Subcutaneous adipose tissue (tissue), 4 donors: ENCODE data around the gene UGT1A10. TPM values are rescaled to one million over a fixed set of nuclear protein-coding genes. Genes with fewer than 3 reads are reported as not detected.

Source experiments
- total RNA-seq, 4 donors: library from RNA; depleted of rRNA; stranded (reverse); fragments of >200 nt; gene quantifications; one replicate each; pipeline ENCODE4 v1.1.0, GENCODE V29; 2016
- TF ChIP-seq, protein P1 (sequence below): fragments of 450-650 bp; IDR thresholded peaks from one replicate; pipeline ENCODE4 v1.5.1; 2016; ENCODE audit warnings: low read depth, mild to moderate bottlenecking, control low read depth, antibody characterized with exemption, moderate library complexity

Gene UGT1A10
- total RNA-seq, 4 donors from 2014 or later: not detected

DNA sequence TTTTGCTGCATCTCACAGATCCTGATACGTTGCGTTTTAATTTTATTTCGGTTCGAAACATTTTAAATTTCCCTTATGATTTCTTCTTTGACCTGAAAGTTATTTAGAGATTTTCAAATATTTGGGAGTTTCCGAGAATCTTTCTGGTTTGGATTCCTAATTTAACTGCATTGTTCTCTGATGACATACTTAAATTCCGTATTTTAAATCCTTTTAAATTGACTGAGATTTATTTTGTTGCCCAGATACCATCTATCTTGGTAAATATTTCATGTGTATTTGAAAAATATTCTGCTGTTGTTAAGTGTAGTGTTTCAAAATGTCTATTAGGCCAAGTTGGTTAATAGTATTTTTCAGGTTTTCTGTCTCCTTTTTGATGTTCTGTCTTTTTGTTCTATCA, 179.6 kb downstream of the UGT1A10 start:
- TF ChIP-seq, protein P1, sequence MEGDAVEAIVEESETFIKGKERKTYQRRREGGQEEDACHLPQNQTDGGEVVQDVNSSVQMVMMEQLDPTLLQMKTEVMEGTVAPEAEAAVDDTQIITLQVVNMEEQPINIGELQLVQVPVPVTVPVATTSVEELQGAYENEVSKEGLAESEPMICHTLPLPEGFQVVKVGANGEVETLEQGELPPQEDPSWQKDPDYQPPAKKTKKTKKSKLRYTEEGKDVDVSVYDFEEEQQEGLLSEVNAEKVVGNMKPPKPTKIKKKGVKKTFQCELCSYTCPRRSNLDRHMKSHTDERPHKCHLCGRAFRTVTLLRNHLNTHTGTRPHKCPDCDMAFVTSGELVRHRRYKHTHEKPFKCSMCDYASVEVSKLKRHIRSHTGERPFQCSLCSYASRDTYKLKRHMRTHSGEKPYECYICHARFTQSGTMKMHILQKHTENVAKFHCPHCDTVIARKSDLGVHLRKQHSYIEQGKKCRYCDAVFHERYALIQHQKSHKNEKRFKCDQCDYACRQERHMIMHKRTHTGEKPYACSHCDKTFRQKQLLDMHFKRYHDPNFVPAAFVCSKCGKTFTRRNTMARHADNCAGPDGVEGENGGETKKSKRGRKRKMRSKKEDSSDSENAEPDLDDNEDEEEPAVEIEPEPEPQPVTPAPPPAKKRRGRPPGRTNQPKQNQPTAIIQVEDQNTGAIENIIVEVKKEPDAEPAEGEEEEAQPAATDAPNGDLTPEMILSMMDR: no peak

DNA sequence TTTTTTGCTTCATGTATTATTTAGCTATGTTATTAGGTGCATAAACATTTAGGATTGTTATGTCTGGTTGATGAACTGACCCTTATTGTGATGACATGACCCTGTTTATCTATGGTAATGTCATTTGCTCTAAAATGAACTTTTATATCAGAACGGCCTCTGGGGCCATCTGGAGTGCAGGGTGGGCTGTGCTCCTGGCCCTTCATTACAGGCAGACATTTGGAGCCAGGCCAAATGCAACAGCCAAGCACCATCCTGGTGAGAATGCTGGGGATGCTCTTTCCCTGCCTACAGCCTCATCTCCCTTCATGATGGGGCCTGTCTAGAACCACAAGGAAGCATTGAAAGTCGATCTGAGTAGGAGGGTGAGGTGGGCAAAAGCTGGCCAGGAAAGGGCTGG, 180.1 kb downstream of the UGT1A10 start:
- TF ChIP-seq, protein P1: no peak

DNA sequence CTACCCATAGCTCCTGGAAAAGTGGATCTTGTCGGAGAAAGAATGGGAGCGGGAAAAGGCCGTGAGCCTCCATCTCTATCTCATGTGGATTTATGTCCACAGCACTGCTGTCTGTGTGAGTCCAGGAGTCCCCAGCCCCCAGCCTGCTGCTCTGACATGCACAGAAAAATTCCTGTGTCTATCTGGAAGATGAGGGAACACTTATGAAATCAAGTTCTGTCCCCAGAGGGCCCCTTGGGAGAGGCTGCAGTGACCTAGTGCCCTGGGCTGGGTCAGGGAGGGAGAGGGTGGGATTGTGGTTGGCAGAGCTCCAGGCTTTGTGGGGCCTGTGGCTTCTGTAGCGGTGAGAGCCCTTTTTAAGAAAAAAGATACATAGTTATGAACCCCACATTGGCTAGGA, 180.5 kb downstream of the UGT1A10 start:
- TF ChIP-seq, protein P1: no peak

DNA sequence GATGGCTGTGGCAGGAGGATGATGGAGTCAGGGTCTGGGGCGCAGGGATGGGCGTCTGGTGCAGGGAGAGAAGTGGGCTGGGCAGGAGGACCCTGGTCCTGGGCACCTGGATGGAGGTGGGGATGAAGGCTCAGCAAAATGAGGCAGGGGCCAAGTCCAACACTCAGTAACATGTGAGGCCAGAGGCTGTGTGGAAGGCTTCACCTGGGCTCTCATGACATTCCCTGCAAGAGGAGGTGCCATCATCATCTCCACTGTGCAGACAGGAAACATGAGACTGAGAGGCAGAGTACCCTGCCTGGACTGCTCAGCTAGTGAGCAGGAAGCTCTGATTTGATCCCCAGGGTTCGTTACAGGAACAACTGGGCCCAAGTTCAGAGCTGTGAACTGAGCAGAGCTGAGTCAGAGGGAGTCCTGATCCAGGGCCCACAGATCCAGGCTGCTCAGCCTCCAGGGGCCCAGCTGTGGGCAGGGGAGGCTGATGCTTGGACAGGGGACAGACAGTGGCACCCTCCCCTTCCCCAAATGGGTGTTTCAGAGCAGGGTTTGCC, 181.2 kb downstream of the UGT1A10 start:
- TF ChIP-seq, protein P1: no peak

DNA sequence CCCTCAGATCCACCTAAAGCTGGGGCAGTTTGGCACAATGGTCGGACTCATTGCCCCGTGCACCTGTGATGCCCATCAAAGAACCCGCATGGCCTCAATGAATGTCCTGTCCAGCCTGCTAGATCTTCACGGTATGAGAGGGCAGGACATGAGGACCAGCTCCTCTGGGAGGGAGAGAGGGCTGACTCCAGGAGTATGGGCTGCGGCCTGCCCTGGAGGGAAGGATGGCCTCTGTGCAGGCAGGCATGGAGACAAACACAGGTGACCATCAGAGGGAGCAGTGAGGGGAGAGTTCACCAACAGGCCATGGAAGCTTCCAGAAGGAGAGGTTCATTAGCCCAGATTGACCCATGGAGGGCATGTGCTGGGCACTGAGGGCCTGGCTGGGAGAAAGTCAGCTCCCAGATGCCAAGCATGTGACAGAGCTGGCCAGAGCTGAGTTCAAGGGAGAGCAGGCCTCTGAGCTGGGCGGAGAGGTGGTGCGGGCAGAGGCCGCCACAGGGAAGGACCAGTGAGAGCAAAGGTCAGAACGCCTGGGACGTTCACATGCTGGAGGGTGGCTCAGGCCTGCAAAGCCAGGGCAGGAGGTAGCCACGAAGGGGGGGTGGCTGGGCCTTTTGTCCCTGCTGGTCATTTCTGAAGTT, 181.9 kb downstream of the UGT1A10 start:
- TF ChIP-seq, protein P1: no peak

DNA sequence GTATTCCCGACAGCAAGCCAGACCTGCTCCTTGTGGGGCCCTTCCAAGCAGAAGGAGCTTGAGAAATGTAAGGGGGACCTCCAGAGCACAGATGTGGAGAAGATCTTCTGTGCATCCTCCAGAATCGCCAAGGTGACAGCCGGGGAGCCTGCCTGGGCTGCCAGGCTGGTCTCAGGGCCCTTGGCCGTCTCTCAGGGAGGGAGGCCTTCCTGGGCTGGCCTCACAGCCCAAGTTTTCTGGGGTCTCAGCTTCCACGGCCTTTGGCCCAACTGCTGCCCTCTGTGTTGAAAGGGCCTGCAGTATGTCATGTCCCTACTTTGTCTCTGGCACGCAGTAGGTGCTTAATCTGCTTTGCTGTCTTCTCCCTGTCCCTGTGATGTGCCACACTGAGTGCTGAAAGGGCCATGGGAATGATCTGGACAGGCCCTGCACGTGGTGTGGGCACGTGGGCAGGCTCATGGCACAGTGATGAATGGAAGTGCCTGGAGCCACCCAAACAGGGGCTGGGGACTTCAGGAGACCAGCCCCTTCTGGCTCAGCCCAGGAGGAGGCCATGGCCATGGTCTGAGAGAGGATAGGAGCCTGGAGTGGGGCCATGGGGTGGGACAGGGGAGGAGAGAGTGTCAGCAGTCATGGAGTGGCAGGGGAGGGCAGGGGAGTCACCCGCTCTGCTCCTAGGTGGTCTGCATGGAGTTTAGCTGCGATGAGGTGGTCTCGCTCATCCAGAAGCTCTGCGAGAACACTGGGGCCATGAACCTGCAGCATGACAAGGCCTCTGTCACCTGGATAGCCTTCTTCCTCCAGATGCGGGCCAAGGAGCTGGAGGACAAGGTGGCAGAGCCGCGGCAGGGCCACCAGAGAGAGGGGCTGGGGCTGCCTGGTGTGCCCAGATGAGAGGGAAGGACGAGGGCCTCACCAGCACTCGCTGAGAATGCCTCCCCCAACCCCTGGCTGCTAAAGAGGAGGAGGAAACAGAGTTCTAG, 182.7 kb downstream of the UGT1A10 start:
- TF ChIP-seq, protein P1: no peak
